Amygdala (tissue), 56 donors: ENCODE data around the gene FAM114A1.

Experiments used
- DNase-seq, 56 donors: peaks; one replicate each; lab custom pipeline; 2025; lab: John Stamatoyannopoulos, UW

Gene FAM114A1

DNA sequence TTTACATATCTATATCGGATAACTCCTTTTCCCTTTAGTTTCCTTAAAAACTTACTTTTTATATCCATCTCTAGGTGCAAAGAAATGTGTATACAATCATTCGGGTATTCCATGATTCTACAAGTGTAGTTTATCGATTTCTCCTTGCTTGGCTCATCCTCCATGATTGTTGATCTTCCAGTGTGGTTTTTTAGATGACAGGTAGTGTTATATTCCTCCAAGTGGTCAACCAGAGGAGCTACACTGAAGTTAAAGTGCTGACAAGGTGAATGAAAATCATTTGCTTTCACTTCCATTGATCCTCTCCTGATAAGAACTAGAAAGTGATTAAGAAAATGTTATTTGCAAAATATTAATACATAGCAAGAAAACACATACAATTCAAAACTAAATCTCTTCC is 126.1 kb downstream of the FAM114A1 start:
- DNase-seq = no peak

- no peak for DNase-seq
Measured at GRCh38 chr4:38994135-38994534, 126.5 kb downstream of the FAM114A1 start.
